IMR-90 (cell line): Measurements from ENCODE around the gene DHRSX. TPM values are rescaled to one million over a fixed set of nuclear protein-coding genes. Genes with fewer than 3 reads are reported as not detected.
"Not testable (repeated sequence)": the region's sequence is repeated elsewhere in the genome, so short reads cannot be mapped to it uniquely, and the experiment has no call there.

Experiments
- ATAC-seq: fragments of 200-7000 bp; cut with Tn5 transposase; 2 replicates; pipeline ENCODE4 v1.9.1; 2020; ENCODE audit warnings: low read depth, mild to moderate bottlenecking, moderate library complexity
- BruUV-seq: library from RNA; stranded (reverse); fragments of 400-500 nt; replicated peaks from 2 replicates; lab custom pipeline; 2021; lab: Mats Ljungman, UMichigan
- CTCF ChIA-PET: fragments of 300-600 bp; formaldehyde crosslinking; extraction: SDS; loops from one replicate; lab custom pipeline; 2021; ENCODE audit warnings: antibody characterized with exemption; lab: Yijun Ruan, JAX
- POLR2A ChIA-PET: fragments of 300-600 bp; sonication (Branson Sonifier 250); formaldehyde crosslinking; loops from one replicate; lab custom pipeline; 2022; ENCODE audit warnings: antibody characterized with exemption; ENCODE audit not compliant: unreplicated experiment; lab: Charles Lee
- DNase-seq: peaks from one replicate; pipeline ENCODE4 v3.0.0; 2013
- H2AFZ ChIP-seq: replicated peaks from 2 replicates; pipeline ENCODE3; 2013; ENCODE audit warnings: low read length, mild to moderate bottlenecking; ENCODE audit not compliant: poor library complexity
- H2AK5ac ChIP-seq: 2 replicates; pipeline ENCODE4 v1.6.1; 2013; ENCODE audit warnings: low read depth, low read length, inconsistent platforms
- H2AK9ac ChIP-seq: replicated peaks from 2 replicates; pipeline ENCODE3; 2013; ENCODE audit warnings: mild to moderate bottlenecking, low read depth, low read length, moderate library complexity; ENCODE audit not compliant: poor library complexity
- H2BK120ac ChIP-seq: 2 replicates; pipeline ENCODE4 v1.6.1; 2013; ENCODE audit warnings: low read depth, low read length, inconsistent platforms
- H2BK15ac ChIP-seq: 3 replicates; pipeline ENCODE4 v1.6.1; 2013; ENCODE audit warnings: low read depth, low read length, inconsistent platforms
- H2BK20ac ChIP-seq: 2 replicates; pipeline ENCODE4 v1.6.1; 2013; ENCODE audit warnings: low read depth, mild to moderate bottlenecking, inconsistent platforms, low read length, moderate library complexity
- H2BK5ac ChIP-seq: 2 replicates; pipeline ENCODE4 v1.6.1; 2013; ENCODE audit warnings: mild to moderate bottlenecking, low read depth, low read length, inconsistent platforms; ENCODE audit not compliant: poor library complexity, severe bottlenecking
- H3K14ac ChIP-seq: replicated peaks from 2 replicates; pipeline ENCODE4 v1.6.1; 2013; ENCODE audit warnings: low read depth, low read length, inconsistent platforms
- H3K18ac ChIP-seq: 2 replicates; pipeline ENCODE4 v1.6.1; 2013; ENCODE audit warnings: low read depth, low read length, control low read depth
- H3K23ac ChIP-seq: 2 replicates; pipeline ENCODE4 v1.6.1; 2013; ENCODE audit warnings: low read depth, low read length, inconsistent platforms
- H3K27ac ChIP-seq: 2 replicates; pipeline ENCODE4 v1.5.1; 2013; ENCODE audit warnings: mild to moderate bottlenecking, control low read depth, low read length; ENCODE audit not compliant: insufficient read depth
- H3K27me3 ChIP-seq: 2 replicates; pipeline ENCODE4 v1.6.1; 2013; ENCODE audit warnings: low read length; ENCODE audit not compliant: control insufficient read depth, insufficient read depth
- H3K36me3 ChIP-seq: 2 replicates; pipeline ENCODE4 v1.6.1; 2013; ENCODE audit warnings: low read length, mixed read lengths; ENCODE audit not compliant: control insufficient read depth, insufficient read depth
- H3K4ac ChIP-seq: 2 replicates; pipeline ENCODE4 v1.6.1; 2013; ENCODE audit warnings: low read depth, low read length, inconsistent platforms
- H3K4me1 ChIP-seq: 2 replicates; pipeline ENCODE4 v1.6.1; 2013; ENCODE audit warnings: low read length, mixed read lengths; ENCODE audit not compliant: control insufficient read depth, insufficient read depth
- H3K4me2 ChIP-seq: 2 replicates; pipeline ENCODE4 v1.6.1; 2013; ENCODE audit warnings: low read depth, mild to moderate bottlenecking, control low read depth, low read length, moderate library complexity
- H3K4me3 ChIP-seq: 2 replicates; pipeline ENCODE4 v1.5.1; 2013; ENCODE audit warnings: low read depth, mild to moderate bottlenecking, control low read depth, low read length, moderate library complexity; ENCODE audit not compliant: insufficient read depth
- H3K56ac ChIP-seq: 2 replicates; pipeline ENCODE4 v1.6.1; 2013; ENCODE audit warnings: low read length, inconsistent platforms; ENCODE audit not compliant: insufficient read depth; ENCODE audit errors: extremely low read depth
- H3K79me1 ChIP-seq, 2 experiments: 2 replicates each; pipeline ENCODE4 v1.6.1; 2013; ENCODE audit warnings: low read length in 2 of 2, inconsistent platforms in 1 of 2, low read depth in 1 of 2
- H3K9ac ChIP-seq: 2 replicates; pipeline ENCODE4 v1.6.1; 2013; ENCODE audit warnings: low read depth, low read length, control low read depth
- H3K9me1 ChIP-seq: 2 replicates; pipeline ENCODE4 v1.6.1; 2013; ENCODE audit warnings: low read length, inconsistent platforms; ENCODE audit not compliant: insufficient read depth
- H3K9me3 ChIP-seq: 2 replicates; pipeline ENCODE4 v1.6.1; 2013; ENCODE audit warnings: low read length; ENCODE audit not compliant: control insufficient read depth, insufficient read depth
- H4K20me1 ChIP-seq: 2 replicates; pipeline ENCODE4 v1.6.1; 2013; ENCODE audit warnings: low read length, inconsistent platforms; ENCODE audit not compliant: insufficient read depth
- H4K5ac ChIP-seq: 2 replicates; pipeline ENCODE4 v1.6.1; 2013; ENCODE audit warnings: mild to moderate bottlenecking, low read depth, low read length, control low read depth
- H4K8ac ChIP-seq, 2 experiments: 2 replicates each; pipeline ENCODE4 v1.6.1; 2013; ENCODE audit warnings: low read depth in 2 of 2, low read length in 2 of 2, control low read depth in 1 of 2, inconsistent platforms in 1 of 2
- H4K91ac ChIP-seq: 2 replicates; pipeline ENCODE4 v1.6.1; 2013; ENCODE audit warnings: low read depth, low read length, inconsistent platforms; ENCODE audit not compliant: insufficient read depth
- POLR2A ChIP-seq: IDR thresholded peaks from 2 replicates; pipeline ENCODE4 v1.6.1; 2012; ENCODE audit warnings: mild to moderate bottlenecking, low read depth, low read length
- WGBS, 2 experiments: methylation state at CpG; one replicate each; pipeline versions ENCODE4 v1.1.5 to v1.1.7; 2013; ENCODE audit warnings: missing lambda C conversion rate in 2 of 2; ENCODE audit not compliant: insufficient read length in 1 of 2; ENCODE audit errors: extremely low coverage in 2 of 2; 5-methylcytosine and 5-hydroxymethylcytosine counted together
- dilution Hi-C: fragments of 300-500 bp; cut with HindIII; formaldehyde crosslinking; loops from one replicate; pipeline ENCODE4 v1.14.3; 2018; ENCODE audit warnings: low sequenced_read_pairs; ENCODE audit not compliant: unreplicated experiment
- in situ Hi-C: fragments of 300-500 bp; cut with MboI; formaldehyde crosslinking; loops from 3 replicates; pipeline ENCODE4 v1.14.3; 2019; ENCODE audit warnings: low sequenced_read_pairs, inconsistent platforms, mixed read lengths
- intact Hi-C: fragments of 100-400 bp; cut with micrococcal nuclease; formaldehyde crosslinking; loops from 2 replicates; pipeline ENCODE4 v1.10.0; 2022
- polyA plus RNA-seq, 3 experiments: library from polyadenylated mRNA; depleted of rRNA; stranded (reverse); fragments of >200 nt; gene quantifications; 2 replicates each; pipeline ENCODE4 v1.2.3, GENCODE V29; 2012; ENCODE audit warnings: low replicate concordance in 1 of 3
- total RNA-seq: library from RNA; depleted of rRNA; stranded (reverse); fragments of >200 nt; gene quantifications from 2 replicates; pipeline ENCODE4 v1.2.3, GENCODE V29; 2012

Gene DHRSX
- total and polyA plus RNA-seq, 2 of the 4 experiments (the other 2 are of a cell fraction) = 26.2 to 38.0 TPM

DNA sequence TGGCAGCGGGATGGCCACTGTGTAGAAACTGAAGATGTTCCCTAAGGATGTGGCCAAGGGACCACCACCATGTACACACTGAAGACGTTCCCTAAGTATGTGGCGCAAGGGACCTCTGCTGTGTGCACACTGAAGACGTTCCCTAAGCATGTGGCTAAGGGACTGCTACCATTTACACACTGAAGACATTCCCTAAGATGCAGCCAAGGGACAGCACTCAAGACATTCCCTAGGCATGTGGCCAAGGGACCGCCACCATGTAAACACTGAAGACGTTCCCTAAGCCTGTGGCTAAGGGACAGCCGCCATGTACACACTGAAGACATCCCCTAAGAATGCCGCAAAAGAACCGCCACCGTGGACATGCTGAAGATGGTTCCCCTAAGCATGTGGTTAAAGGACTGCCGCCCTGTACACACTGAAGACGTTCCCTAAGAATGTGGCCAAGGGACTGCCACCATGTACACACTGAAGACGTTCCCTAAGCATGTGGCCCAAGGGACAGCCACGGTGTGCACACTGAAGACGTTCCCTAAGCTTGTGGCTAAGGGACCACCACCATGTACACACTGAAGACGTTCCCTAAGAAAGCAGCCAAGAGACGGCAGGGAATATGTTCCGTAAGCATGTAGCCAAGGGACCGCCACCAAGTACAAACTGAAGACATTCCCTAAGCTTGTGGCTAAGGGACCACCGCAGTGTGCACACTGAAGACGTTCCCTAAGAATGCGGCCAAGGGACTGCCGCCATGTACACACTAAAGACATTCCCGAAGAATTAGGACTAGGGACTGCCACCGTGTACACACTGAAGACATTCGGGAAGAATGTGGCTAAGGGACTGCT, 43.3 kb downstream of the DHRSX start (continued):
- TF ChIP-seq POLR2A = no peak

GRCh38 chrX:2456091-2456490, 44.7 kb downstream of the DHRSX start:
- H3K4ac ChIP-seq, H3K56ac ChIP-seq, H3K23ac ChIP-seq, H4K91ac ChIP-seq, CTCF ChIA-PET, H3K18ac ChIP-seq, BruUV-seq, DNase-seq, ATAC-seq, intact Hi-C loops, H2AK5ac ChIP-seq, H2AFZ ChIP-seq, H2BK120ac ChIP-seq, H4K5ac ChIP-seq, in situ Hi-C loops, H3K14ac ChIP-seq, H2BK5ac ChIP-seq, H4K8ac ChIP-seq, dilution Hi-C loops, H3K9me3 ChIP-seq, H3K4me1 ChIP-seq, H2BK15ac ChIP-seq, H3K9ac ChIP-seq, H2BK20ac ChIP-seq, H3K27ac ChIP-seq, H3K4me2 ChIP-seq, H2AK9ac ChIP-seq, H3K4me3 ChIP-seq, H3K27me3 ChIP-seq, POLR2A ChIA-PET: not testable (repeated sequence)
- WGBS, 2 experiments = 96% methylated on average over 4 of the region's 8 CpGs; no CpG with 5 or more reads in 1 of the 2 experiments
- Histone ChIP-seq H3K36me3 (peaks cover 12% of the 10 kb centered on the region), H3K9me1 (peaks cover 20% of the 10 kb centered on the region), H3K79me1 (peaks cover 25 to 54% of the 10 kb centered on the region in 2 experiments), H4K20me1 (peaks cover 32% of the 10 kb centered on the region)

- H3K4me3 ChIP-seq, ATAC-seq: not testable (repeated sequence)
Observed at GRCh38 chrX:2454620-2455019, 46.2 kb downstream of the DHRSX start.

More at GRCh38 chrX:2454620-2455019, 46.2 kb downstream of the DHRSX start:
- H2AK9ac ChIP-seq, H3K9me3 ChIP-seq, H3K27ac ChIP-seq, H2BK120ac ChIP-seq, H2BK15ac ChIP-seq, POLR2A ChIA-PET, H2AFZ ChIP-seq, H3K4me1 ChIP-seq, H3K14ac ChIP-seq, BruUV-seq, H3K18ac ChIP-seq, in situ Hi-C loops, H2BK20ac ChIP-seq, H3K4me2 ChIP-seq, H3K9ac ChIP-seq, H3K23ac ChIP-seq, H2BK5ac ChIP-seq, H3K56ac ChIP-seq, H3K4ac ChIP-seq, H4K91ac ChIP-seq, DNase-seq, H3K27me3 ChIP-seq, H2AK5ac ChIP-seq, H4K5ac ChIP-seq, CTCF ChIA-PET, H4K8ac ChIP-seq, dilution Hi-C loops: not testable (repeated sequence)
- no CpG with 5 or more reads among the region's 9 CpGs for WGBS, 2 experiments
- intact Hi-C loops = loop anchor here (5.0 kb wide), 1 partner anchor 102 kb away; no protein-coding TSS in a partner anchor
- H3K36me3 ChIP-seq = peaks cover 12% of the 10 kb centered on the region
- peaks cover 32% of the 10 kb centered on the region for H4K20me1 ChIP-seq
- H3K79me1 ChIP-seq = peaks cover 25 to 57% of the 10 kb centered on the region in 2 experiments
- peaks cover 20% of the 10 kb centered on the region for H3K9me1 ChIP-seq
